SK-N-SH (cell line): Measurements from ENCODE around the gene PSME2. TPM values are rescaled to one million over a fixed set of nuclear protein-coding genes. Genes with fewer than 3 reads are reported as not detected.
A peak's percentile ranks its signal among the peaks of the same experiment; 100 is the strongest.

Experiments
- CTCF ChIA-PET: fragments of 300-600, 350-600 bp; formaldehyde crosslinking; extraction: SDS; loops from one replicate; lab custom pipeline; 2021; lab: Yijun Ruan, JAX
- POLR2A ChIA-PET: fragments of 350-600 bp; sonication (Branson Sonifier 250); formaldehyde crosslinking; extraction: SDS; loops from one replicate; lab custom pipeline; 2020; ENCODE audit warnings: antibody characterized with exemption, inconsistent platforms; lab: Yijun Ruan, JAX
- DNase-seq: peaks from one replicate; pipeline ENCODE4 v3.0.0; 2012
- H2AFZ ChIP-seq: fragments of 200-600 bp; sonication (generic); 2 replicates; pipeline ENCODE4 v1.8.1; 2016; ENCODE audit warnings: antibody characterized with exemption, mild to moderate bottlenecking, low read depth
- H3F3A ChIP-seq: fragments of 200-600 bp; sonication (generic); replicated peaks from 2 replicates; pipeline ENCODE3; 2016; ENCODE audit warnings: antibody characterized with exemption, mild to moderate bottlenecking; ENCODE audit not compliant: insufficient read depth
- H3K27ac ChIP-seq, 2 experiments: fragments of 200-500 bp in 1 of 2; fragments of 200-600 bp in 1 of 2; sonication (Bioruptor generic) in 1 of 2; sonication (generic), shearing (Covaris generic) in 1 of 2; 2 replicates each; pipeline versions ENCODE4 v1.5.1 to v1.6.1; 2014 to 2016; ENCODE audit warnings: low read depth in 2 of 2, inconsistent platforms in 1 of 2, low read length in 1 of 2, mild to moderate bottlenecking in 1 of 2, mixed read lengths in 1 of 2
- H3K27me3 ChIP-seq: fragments of 200-600 bp; sonication (generic), shearing (Covaris generic); 2 replicates; pipeline ENCODE4 v1.6.1; 2016; ENCODE audit warnings: mixed run types; ENCODE audit not compliant: insufficient read depth
- H3K36me3 ChIP-seq, 2 experiments: fragments of 200-500 bp in 1 of 2; fragments of 200-600 bp in 1 of 2; sonication (Bioruptor generic) in 1 of 2; sonication (generic) in 1 of 2; replicated peaks in 1 of 2; 2 replicates each; pipeline versions ENCODE3 to v1.5.1; 2014 to 2016; ENCODE audit warnings: low read length in 1 of 2, mild to moderate bottlenecking in 1 of 2; ENCODE audit not compliant: insufficient read depth in 2 of 2, control insufficient read depth in 1 of 2
- H3K4me1 ChIP-seq, 2 experiments: fragments of 200-500 bp in 1 of 2; fragments of 200-600 bp in 1 of 2; sonication (Bioruptor generic) in 1 of 2; sonication (generic), shearing (Covaris generic) in 1 of 2; 2 replicates each; pipeline versions ENCODE4 v1.5.1 to v1.6.1; 2014 to 2016; ENCODE audit warnings: low read depth in 1 of 2, low read length in 1 of 2, mixed run types in 1 of 2; ENCODE audit not compliant: insufficient read depth in 2 of 2, control insufficient read depth in 1 of 2
- H3K4me2 ChIP-seq: fragments of 200-600 bp; sonication (generic), shearing (Covaris generic); 2 replicates; pipeline ENCODE4 v1.6.1; 2017; ENCODE audit warnings: mixed run types
- H3K4me3 ChIP-seq, 2 experiments: fragments of 200-500 bp in 1 of 2; fragments of 200-600 bp in 1 of 2; sonication (Bioruptor generic) in 1 of 2; sonication (generic), shearing (Covaris generic) in 1 of 2; 2 replicates each; pipeline versions ENCODE4 v1.5.1 to v1.8.1; 2014 to 2016; ENCODE audit warnings: low read depth in 2 of 2, inconsistent platforms in 1 of 2, low read length in 1 of 2, mild to moderate bottlenecking in 1 of 2, mixed read lengths in 1 of 2, moderate library complexity in 1 of 2
- H3K79me2 ChIP-seq: fragments of 200-600 bp; sonication (generic); 2 replicates; pipeline ENCODE4 v1.8.1; 2017; ENCODE audit warnings: mild to moderate bottlenecking; ENCODE audit not compliant: insufficient read depth
- H3K9ac ChIP-seq: fragments of 200-600 bp; sonication (generic); 2 replicates; pipeline ENCODE4 v1.6.1; 2017; ENCODE audit warnings: mixed run types
- H3K9me2 ChIP-seq: fragments of 200-600 bp; sonication (generic); 2 replicates; pipeline ENCODE4 v1.6.1; 2017; ENCODE audit warnings: mixed run types
- H3K9me3 ChIP-seq: fragments of 200-600 bp; sonication (generic); 2 replicates; pipeline ENCODE4 v1.6.1; 2017; ENCODE audit warnings: mixed run types, mild to moderate bottlenecking, moderate library complexity
- H4K20me1 ChIP-seq: fragments of 200-600 bp; sonication (generic); 2 replicates; pipeline ENCODE4 v1.6.1; 2017; ENCODE audit warnings: mild to moderate bottlenecking, mixed run types; ENCODE audit not compliant: insufficient read depth
- CHD2 ChIP-seq: fragments of 150-350 bp; IDR thresholded peaks from 2 replicates; pipeline ENCODE4 v1.6.1; 2018; ENCODE audit warnings: low read length; ENCODE audit not compliant: partially characterized antibody
- ELF1 ChIP-seq: IDR thresholded peaks from 2 replicates; pipeline ENCODE4 v1.4.0; 2012
- FOSL2 ChIP-seq: IDR thresholded peaks from 2 replicates; pipeline ENCODE4 v1.4.0; 2012; ENCODE audit warnings: low read depth, mild to moderate bottlenecking, moderate library complexity, borderline replicate concordance
- FOXJ3 ChIP-seq: sonication (generic); formaldehyde crosslinking; IDR thresholded peaks from 2 replicates; pipeline ENCODE4 v1.5.1; 2020; ENCODE audit warnings: mild to moderate bottlenecking, missing genetic modification reagents
- GATA2 ChIP-seq: sonication (generic); formaldehyde crosslinking; IDR thresholded peaks from 2 replicates; pipeline ENCODE4 v1.5.0; 2020; ENCODE audit warnings: mild to moderate bottlenecking, missing genetic modification reagents
- JUND ChIP-seq: IDR thresholded peaks from 2 replicates; pipeline ENCODE4 v1.4.0; 2012
- MAX ChIP-seq: IDR thresholded peaks from 2 replicates; pipeline ENCODE4 v1.4.0; 2012; ENCODE audit warnings: low read depth
- NRF1 ChIP-seq: IDR thresholded peaks from 2 replicates; pipeline ENCODE4 v1.6.1; 2012; ENCODE audit warnings: low read depth, mild to moderate bottlenecking, low read length
- RAD21 ChIP-seq: IDR thresholded peaks from 2 replicates; pipeline ENCODE4 v1.6.1; 2012; ENCODE audit warnings: mild to moderate bottlenecking, low read length
- RCOR1 ChIP-seq: fragments of 150-350 bp; IDR thresholded peaks from 2 replicates; pipeline ENCODE4 v1.6.1; 2017; ENCODE audit warnings: antibody characterized with exemption, low read length
- SIN3A ChIP-seq: IDR thresholded peaks from 2 replicates; pipeline ENCODE4 v1.6.1; 2012; ENCODE audit warnings: low read depth, mild to moderate bottlenecking, low read length, moderate library complexity, borderline replicate concordance
- TEAD4 ChIP-seq: IDR thresholded peaks from 2 replicates; pipeline ENCODE4 v1.4.0; 2012; ENCODE audit warnings: mild to moderate bottlenecking, borderline replicate concordance; ENCODE audit not compliant: insufficient read depth
- USF2 ChIP-seq: fragments of 150-350 bp; IDR thresholded peaks from 2 replicates; pipeline ENCODE4 v1.6.1; 2017; ENCODE audit warnings: antibody characterized with exemption, low read length, low read depth, borderline replicate concordance
- YY1 ChIP-seq: IDR thresholded peaks from 2 replicates; pipeline ENCODE4 v1.4.0; 2012; ENCODE audit warnings: low read depth, mild to moderate bottlenecking
- WGBS: methylation state at CpG from one replicate; pipeline ENCODE4 v1.1.6; 2017; ENCODE audit warnings: low lambda C conversion rate; 5-methylcytosine and 5-hydroxymethylcytosine counted together
- polyA plus RNA-seq, 3 experiments: library from polyadenylated mRNA; depleted of rRNA; stranded (reverse); fragments of >200 nt; gene quantifications; 2 replicates each; pipeline ENCODE4 v1.2.3, GENCODE V29; 2012
- TF ChIP-seq, protein P1 (sequence below): IDR thresholded peaks from 2 replicates; pipeline ENCODE4 v1.6.1; 2012; ENCODE audit warnings: mild to moderate bottlenecking, low read depth, low read length, moderate library complexity

The PSME2 gene
- polyA plus RNA-seq, 1 of the 3 experiments (the other 2 are of a cell fraction): 147 TPM

GRCh38 chr14:24095271-24096068, 50.9 kb downstream of the PSME2 start (continued):
- TF ChIP-seq RCOR1 (no peak), FOXJ3 (CRISPR knock-in tag) (no peak; the same call in 1 of the 2 replicates), ELF1 (no peak), SIN3A (no peak), CHD2 (no peak), USF2 (peak; percentile 44; the same call in 1 of the 2 replicates), GATA2 (CRISPR knock-in tag) (no peak)

DNA sequence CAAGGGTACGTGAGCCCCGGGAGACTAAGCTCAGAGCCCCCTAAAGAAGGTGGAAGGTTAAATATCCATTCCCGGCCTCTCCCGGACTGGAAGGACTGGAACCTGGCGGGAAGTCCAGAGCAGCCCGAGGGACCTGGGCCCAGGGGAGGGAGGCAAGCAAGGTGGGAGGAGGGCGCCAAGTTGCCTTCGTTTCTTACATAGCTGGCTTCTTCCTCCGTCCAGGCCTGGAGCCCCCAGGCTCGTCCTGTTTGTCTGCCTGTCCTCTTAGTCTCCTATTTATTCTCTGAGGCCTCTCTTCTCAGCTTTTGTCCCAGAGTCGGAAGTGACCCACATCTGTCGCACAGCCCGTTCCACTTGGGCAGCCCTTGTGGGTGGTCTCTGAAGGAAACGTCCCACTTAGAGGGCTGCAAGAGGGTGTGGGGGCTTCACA, 51.6 kb downstream of the PSME2 start:
- H3K9me3 ChIP-seq: no peaks in the 10 kb centered on the region
- H3K4me1 ChIP-seq: peaks cover 12 to 19% of the 10 kb centered on the region in 2 experiments; a peak in 2 of 4 replicates
- peaks cover 1 to 3% of the 10 kb centered on the region in 2 experiments for H3K36me3 ChIP-seq
- peak overlapping the region; percentile 91 for H2AFZ ChIP-seq
- peak overlapping the region; percentile 100 for H3K4me2 ChIP-seq
- no peak for DNase-seq
- no peaks in the 10 kb centered on the region for H3K27me3 ChIP-seq
- TF ChIP-seq CHD2: no peak
- no peak for TF ChIP-seq RAD21
- TF ChIP-seq NRF1: no peak
- peak overlapping the region; percentile 80 to 92 for H3K4me3 ChIP-seq
- peak overlapping the region; percentile 92 for H3K9ac ChIP-seq
- POLR2A ChIA-PET: interaction anchor here (0.7 to 6.2 kb wide), 10 partner anchors 12 to 66 kb away, joined by 3 to 46 read pairs (median 12); partner anchors contain the start of genes CARMIL3, DCAF11, IRF9 and NRL
- no peaks in the 10 kb centered on the region for H3K9me2 ChIP-seq
- peaks cover 16% of the 10 kb centered on the region for H3K79me2 ChIP-seq
- peaks cover 3% of the 10 kb centered on the region for H3F3A ChIP-seq
- H3K27ac ChIP-seq: peak overlapping the region; percentile 73 to 93
- WGBS: 3% methylated on average over 11 of the region's 14 CpGs
- CTCF ChIA-PET: interaction anchor here (0.6 to 25.4 kb wide), 6 partner anchors 11 to 506 kb away, joined by 3 to 1159 read pairs (median 4); partner anchors contain the start of genes CARMIL3, CPNE6 and PSME2
- H4K20me1 ChIP-seq: no peaks in the 10 kb centered on the region

GRCh38 chr14:24093901-24094840, 52.2 kb downstream of the PSME2 start, which contains the start of gene PCK2:
PCK2 (plus strand) TSS chr14:24094311; CDS start chr14:24094406, 95 bp downstream.
- H3K9me2 ChIP-seq: no peaks in the 10 kb centered on the region
- CTCF ChIA-PET: interaction anchor here (0.7 to 25.4 kb wide), 9 partner anchors 12 to 296 kb away, joined by 3 to 1159 read pairs (median 6); partner anchors contain the start of genes CARMIL3, CPNE6, DCAF11 and IRF9
- H3K36me3 ChIP-seq: peaks cover 0 to 3% of the 10 kb centered on the region in 2 experiments
- peaks cover 16% of the 10 kb centered on the region for H3K79me2 ChIP-seq
- H3K9me3 ChIP-seq: no peaks in the 10 kb centered on the region
- H3K27me3 ChIP-seq: no peaks in the 10 kb centered on the region
- WGBS: 2% methylated on average over 58 of the region's 68 CpGs
- POLR2A ChIA-PET: interaction anchor here (0.6 to 6.2 kb wide), 12 partner anchors 10 to 128 kb away, joined by 3 to 46 read pairs (median 9); partner anchors contain the start of genes CARMIL3, DCAF11, NRL and PSME2
- peak within 1 kb of the TSS; percentile 91 for H2AFZ ChIP-seq
- H3K4me2 ChIP-seq: peak within 1 kb of the TSS; percentile 100
- H4K20me1 ChIP-seq: no peaks in the 10 kb centered on the region
- peak within 1 kb of the TSS; percentile 73 to 93 for H3K27ac ChIP-seq
- DNase-seq: peak; percentile 97
- peak within 1 kb of the TSS; percentile 80 to 92 for H3K4me3 ChIP-seq
- peaks cover 3% of the 10 kb centered on the region for H3F3A ChIP-seq
- peaks cover 12 to 19% of the 10 kb centered on the region in 2 experiments; a peak in 2 of 4 replicates for H3K4me1 ChIP-seq
- H3K9ac ChIP-seq: peak within 1 kb of the TSS; percentile 92
- no peak for TF ChIP-seq YY1
- TF ChIP-seq, protein P1, sequence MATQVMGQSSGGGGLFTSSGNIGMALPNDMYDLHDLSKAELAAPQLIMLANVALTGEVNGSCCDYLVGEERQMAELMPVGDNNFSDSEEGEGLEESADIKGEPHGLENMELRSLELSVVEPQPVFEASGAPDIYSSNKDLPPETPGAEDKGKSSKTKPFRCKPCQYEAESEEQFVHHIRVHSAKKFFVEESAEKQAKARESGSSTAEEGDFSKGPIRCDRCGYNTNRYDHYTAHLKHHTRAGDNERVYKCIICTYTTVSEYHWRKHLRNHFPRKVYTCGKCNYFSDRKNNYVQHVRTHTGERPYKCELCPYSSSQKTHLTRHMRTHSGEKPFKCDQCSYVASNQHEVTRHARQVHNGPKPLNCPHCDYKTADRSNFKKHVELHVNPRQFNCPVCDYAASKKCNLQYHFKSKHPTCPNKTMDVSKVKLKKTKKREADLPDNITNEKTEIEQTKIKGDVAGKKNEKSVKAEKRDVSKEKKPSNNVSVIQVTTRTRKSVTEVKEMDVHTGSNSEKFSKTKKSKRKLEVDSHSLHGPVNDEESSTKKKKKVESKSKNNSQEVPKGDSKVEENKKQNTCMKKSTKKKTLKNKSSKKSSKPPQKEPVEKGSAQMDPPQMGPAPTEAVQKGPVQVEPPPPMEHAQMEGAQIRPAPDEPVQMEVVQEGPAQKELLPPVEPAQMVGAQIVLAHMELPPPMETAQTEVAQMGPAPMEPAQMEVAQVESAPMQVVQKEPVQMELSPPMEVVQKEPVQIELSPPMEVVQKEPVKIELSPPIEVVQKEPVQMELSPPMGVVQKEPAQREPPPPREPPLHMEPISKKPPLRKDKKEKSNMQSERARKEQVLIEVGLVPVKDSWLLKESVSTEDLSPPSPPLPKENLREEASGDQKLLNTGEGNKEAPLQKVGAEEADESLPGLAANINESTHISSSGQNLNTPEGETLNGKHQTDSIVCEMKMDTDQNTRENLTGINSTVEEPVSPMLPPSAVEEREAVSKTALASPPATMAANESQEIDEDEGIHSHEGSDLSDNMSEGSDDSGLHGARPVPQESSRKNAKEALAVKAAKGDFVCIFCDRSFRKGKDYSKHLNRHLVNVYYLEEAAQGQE: no peak
- no peak for TF ChIP-seq TEAD4
- TF ChIP-seq USF2: no peak
- TF ChIP-seq JUND: no peak
- TF ChIP-seq FOXJ3 (CRISPR knock-in tag): no peak
- TF ChIP-seq RCOR1: no peak
- no peak for TF ChIP-seq FOSL2
- TF ChIP-seq MAX: peak; percentile 78
